NCI-H82 treated with DMSO at 0.1 percent for 48 hours (cell line): ENCODE measurements around the gene CLCN1.

ENCODE experiments used
- DNase-seq: peaks from one replicate; lab custom pipeline; 2025; ENCODE audit not compliant: unreplicated experiment; lab: John Stamatoyannopoulos, UW

CLCN1 gene

DNA sequence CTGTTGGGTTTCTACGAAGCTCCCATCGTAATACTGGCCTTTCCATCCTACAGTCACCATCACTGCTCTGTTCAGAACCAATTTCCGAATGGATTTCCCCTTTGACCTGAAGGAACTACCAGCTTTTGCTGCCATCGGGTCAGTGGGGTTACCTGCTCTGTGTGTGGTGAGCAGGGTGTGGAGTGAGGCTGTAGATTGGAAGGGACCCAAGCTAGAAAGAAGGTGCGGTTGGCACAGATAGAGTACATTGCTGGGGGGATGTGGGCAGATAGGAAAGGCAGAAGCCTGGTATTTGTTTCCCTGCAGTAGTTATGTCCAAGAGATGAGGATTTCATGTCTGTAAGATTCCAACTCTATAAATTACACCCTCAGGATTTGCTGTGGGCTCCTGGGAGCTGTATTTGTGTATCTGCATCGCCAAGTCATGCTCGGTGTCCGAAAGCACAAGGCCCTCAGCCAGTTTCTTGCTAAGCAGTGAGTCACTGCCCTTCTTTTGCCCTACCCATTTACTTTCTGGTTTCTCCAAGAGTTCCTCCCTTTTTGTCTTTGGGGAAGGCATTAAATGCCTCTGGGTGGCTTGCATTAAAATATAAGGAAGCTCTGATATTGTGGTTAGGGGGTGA, 15.4 kb downstream of the CLCN1 start:
- no peak for DNase-seq

DNA sequence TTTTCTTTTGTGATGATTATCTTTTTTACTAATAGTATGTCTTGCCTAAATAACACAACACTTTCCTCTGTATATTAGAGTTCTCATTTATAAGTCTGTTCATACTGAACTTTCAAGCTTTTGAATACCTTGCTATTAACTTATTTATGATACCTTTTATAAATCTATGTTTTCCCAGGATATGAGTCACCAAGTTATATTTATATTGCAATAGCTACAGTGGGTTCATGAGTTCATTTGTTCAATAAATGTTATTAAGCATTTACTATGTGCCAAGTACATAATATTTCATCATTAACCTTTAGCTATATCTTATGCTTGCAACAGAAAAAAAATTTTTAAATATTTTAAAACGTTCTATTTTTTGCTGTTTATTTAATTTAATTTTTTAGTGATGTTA, 18.3 kb downstream of the CLCN1 start:
- DNase-seq = no peak

DNA sequence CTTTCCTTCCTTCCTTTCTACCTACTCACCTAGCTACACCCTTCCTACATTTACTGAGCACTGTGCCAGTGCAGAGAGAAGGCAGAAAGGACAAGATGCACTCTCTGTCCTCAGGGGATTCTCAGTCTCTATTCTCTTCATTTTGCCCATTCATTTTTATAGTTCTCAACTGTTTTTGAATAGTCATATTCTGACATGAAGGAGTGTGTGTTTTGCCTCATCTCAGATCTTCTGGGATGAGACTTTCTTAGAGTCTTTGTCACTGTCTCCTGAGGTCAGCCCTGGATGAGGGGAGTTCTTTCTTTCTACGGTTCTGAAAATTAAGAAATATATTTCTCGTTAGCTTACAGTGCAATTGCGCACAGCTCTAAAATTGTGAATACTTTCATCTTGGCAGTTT, 21.3 kb downstream of the CLCN1 start:
- DNase-seq = no peak

DNA sequence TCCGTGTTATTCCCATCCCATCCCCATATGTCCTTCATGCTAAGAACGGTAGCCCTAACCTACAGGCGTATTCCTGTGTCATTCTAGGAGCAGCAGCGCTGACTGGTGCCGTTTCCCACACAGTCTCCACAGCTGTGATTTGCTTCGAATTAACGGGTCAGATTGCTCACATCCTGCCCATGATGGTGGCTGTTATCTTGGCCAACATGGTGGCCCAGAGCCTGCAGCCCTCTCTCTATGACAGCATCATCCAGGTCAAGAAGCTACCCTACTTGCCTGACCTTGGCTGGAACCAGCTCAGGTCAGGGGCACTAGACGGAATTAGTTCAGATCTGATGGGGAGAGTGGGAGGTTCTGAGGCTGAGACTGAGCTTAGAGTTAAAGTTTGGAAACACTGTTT, 25.9 kb downstream of the CLCN1 start:
- no peak for DNase-seq

DNA sequence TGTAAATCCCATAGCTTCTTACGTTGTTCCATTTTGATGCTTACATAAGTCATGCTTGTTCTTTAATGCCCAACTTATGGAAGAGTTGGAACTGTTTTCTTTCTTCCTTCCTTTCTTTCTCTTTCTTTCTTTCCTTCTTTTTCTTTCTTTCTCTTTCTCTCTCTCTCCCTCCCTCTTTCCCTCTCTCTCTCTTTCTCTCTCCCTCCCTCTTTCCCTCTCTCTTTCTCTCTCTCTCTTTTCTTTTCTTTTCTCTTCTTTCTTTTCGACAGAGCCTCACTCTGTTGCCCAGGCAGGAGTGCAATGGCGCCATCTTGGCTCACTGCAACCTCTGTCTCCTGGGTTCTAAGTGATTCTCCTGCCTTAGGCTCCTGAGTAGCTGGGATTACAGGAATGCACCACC, 27.7 kb downstream of the CLCN1 start:
- no peak for DNase-seq

GRCh38 chr7:143345428-143345900, 29.6 kb downstream of the CLCN1 start:
- DNase-seq = peak; percentile 12

DNA sequence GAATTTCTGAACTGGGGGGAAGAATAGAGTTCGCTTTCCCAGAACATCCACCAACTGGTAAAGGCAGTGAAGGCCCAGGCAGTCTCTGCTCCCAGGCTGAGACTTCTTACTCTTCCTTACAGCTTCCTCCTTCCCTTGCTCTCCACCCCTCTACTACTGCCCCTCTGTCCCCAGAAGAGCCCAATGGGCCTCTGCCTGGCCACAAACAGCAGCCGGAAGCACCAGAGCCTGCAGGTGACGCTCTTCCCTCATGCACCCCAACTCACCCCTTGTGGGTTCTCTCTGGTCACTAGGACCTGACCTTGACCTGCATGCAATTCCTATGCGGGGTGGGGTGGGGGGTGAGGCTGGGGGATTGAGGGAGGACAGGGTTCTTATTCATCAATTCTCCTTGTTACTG, 30.1 kb downstream of the CLCN1 start:
- DNase-seq = no peak

GRCh38 chr7:143347950-143348349, 32.0 kb downstream of the CLCN1 start:
- DNase-seq = no peak

DNA sequence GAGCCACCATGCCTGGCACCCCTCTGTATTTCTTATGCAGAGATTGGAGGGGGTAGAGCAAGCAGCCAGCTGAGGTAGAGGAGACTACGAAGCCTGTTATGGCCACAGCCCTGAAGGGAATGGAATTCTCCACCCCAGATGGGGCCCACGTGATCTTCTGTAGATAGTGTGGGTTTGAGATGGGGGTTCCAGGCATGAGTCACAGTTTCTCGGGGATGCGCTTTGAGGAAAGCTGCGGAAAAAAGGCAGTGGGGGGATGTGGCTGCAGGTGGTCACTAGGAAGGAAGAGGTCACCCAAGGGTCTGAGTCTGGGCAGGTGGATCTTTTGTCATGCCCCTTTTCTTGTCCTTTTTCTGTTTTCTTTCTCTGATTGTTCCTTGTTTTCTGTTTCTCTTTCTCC, 35.1 kb downstream of the CLCN1 start:
- DNase-seq = no peak

DNA sequence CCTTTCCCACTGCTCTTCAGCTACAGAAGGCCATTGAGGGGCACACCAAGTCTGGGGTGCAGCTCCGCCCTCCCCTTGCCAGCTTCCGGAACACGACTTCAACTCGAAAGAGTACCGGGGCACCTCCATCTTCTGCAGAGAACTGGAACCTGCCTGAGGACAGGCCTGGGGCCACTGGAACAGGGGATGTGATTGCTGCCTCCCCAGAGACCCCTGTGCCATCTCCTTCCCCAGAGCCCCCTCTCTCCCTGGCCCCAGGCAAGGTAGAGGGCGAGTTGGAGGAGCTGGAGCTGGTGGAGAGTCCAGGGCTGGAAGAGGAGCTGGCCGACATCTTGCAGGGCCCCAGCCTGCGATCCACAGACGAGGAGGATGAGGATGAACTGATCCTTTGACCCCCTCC, 35.7 kb downstream of the CLCN1 start:
- DNase-seq = no peak

GRCh38 chr7:143352531-143353002, 36.7 kb downstream of the CLCN1 start:
- no peak for DNase-seq

DNA sequence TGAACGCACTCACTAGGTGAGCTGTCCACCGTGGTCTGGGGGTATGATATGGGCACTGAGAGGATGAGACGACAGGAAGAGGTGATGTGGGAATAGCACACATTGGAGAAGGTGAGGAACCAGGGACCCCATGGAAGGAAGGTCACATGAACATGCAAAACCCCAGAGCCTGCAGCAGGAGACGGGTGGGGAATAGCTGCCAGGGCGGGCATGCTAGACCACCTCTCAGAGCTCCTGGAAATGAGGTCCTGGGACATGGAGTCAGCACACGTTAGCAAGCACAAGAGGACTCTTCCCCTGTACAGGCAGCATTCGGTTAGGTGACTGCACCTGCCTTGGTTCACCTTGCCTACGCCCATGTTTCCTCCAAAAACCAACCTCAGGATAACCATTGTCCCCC, 38.5 kb downstream of the CLCN1 start:
- no peak for DNase-seq

GRCh38 chr7:143354965-143355364, 39.1 kb downstream of the CLCN1 start:
- no peak for DNase-seq

GRCh38 chr7:143355450-143356385, 39.8 kb downstream of the CLCN1 start:
- no peak for DNase-seq

DNA sequence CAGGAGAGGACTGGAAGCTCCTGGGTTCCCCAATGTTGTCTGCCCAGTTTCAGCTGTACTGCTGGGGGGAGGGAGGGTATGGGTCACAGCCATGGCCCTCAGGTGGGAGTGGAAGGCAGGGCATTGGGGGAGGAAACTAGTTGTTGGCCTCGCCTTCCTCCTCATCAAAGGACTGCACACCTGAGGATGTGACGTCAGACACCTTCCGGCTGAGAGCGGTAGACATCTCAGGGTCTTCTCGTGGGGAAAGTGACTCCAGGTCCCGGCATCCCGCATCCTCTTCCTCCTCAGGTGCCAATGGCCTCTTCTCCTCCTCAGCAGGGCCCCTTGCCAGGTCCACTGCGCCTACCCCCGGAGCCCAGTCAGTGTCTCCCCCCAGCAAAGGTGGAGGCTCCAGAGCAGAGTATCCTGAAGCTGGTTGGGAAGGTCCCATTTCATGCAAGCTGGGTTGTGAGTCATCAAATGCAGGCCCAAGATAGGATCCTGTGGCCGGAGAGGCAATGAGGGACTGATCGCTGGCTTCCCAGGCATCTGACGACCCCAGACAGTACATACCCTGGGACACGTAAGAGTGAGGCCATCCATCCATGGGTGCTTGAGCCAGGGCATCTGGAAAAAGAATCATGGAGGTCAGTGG, 40.6 kb downstream of the CLCN1 start:
- DNase-seq = no peak

DNA sequence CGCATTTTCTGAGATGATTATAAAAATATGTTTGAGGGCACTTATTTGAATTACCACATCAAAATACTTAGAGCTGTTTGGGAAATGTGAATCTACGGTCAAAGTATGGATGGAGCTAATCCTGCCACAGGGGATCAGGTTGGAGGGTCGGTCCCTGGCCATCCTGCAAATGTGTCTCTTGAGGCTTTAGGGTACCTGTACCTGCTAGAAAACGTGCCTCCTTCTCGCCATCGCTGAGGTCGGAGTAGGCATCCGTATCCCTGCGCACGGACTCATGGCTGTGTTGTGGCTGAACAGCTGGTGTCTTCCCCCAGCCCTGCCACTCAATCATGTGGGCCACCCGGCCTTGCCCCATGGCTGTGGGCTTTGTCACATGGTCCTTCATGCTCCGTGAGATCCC, 42.7 kb downstream of the CLCN1 start:
- DNase-seq = no peak

DNA sequence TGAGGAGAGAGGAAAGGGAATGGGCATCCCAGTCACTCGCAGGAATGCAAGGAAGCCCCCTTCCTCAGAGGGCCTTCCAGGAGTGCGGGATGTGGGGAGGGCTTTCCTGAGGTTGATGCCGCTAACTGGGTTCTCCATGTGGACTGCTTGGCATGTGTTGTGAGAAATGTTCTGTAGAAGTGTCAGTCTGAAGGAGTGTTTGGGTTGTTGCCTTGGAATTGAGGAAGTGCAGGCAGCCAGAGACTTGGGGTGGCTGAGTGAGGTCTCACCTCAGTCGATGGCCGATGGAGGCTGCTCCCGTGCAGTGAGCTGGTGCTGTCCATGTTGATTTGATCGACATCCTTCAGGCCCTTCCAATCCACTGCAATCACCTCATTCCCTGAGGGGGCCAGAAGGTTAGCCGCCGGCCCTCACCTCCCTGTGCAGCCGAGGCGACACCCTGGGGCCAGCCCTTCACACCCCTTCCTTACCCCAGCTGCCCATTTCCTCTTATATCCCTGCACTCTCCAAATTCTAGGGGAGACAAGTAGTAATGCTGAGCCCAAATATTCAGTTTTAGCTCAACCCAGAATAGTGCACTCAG, 44.0 kb downstream of the CLCN1 start:
- no peak for DNase-seq

- DNase-seq = no peak
Measured at GRCh38 chr7:143360788-143361551, 45.1 kb downstream of the CLCN1 start.

GRCh38 chr7:143361552-143362130, 45.7 kb downstream of the CLCN1 start:
- DNase-seq = no peak
